Common myeloid progenitor, CD34-positive (primary cell): ENCODE measurements around the gene RPL19.

Experiments
- CTCF ChIA-PET: fragments of 350-600 bp; sonication (Branson Sonifier 250); formaldehyde crosslinking; loops from one replicate; lab custom pipeline; 2021; ENCODE audit warnings: antibody characterized with exemption; lab: Charles Lee
- POLR2A ChIA-PET: fragments of 350-600 bp; sonication (Branson Sonifier 250); formaldehyde crosslinking; loops from one replicate; lab custom pipeline; 2021; ENCODE audit warnings: antibody characterized with exemption; lab: Charles Lee
- DNase-seq, 3 donors: peaks; one replicate each; pipeline versions ENCODE4 v3.0.0 to v3.0.0-alpha.2; 2013
- H3K27ac ChIP-seq, 2 experiments: 1 replicate in 1 of 2; 2 replicates in 1 of 2; pipeline ENCODE4 v1.7.0; 2013; ENCODE audit warnings: inconsistent platforms in 2 of 2, low read length in 2 of 2, mild to moderate bottlenecking in 2 of 2, low read depth in 1 of 2, moderate library complexity in 1 of 2; ENCODE audit not compliant: severe bottlenecking in 2 of 2, insufficient read depth in 1 of 2, poor library complexity in 1 of 2
- H3K27me3 ChIP-seq, 5 experiments: replicated peaks in 2 of 5; 1 replicate in 3 of 5; 2 replicates in 2 of 5; pipeline versions ENCODE4 v1.6.1 to v1.7.0; 2013; ENCODE audit warnings: low read length in 4 of 5, mild to moderate bottlenecking in 2 of 5, moderate library complexity in 2 of 5, inconsistent platforms in 1 of 5; ENCODE audit not compliant: insufficient read depth in 5 of 5, control insufficient read depth in 4 of 5
- H3K36me3 ChIP-seq, 4 experiments: 1 replicate in 2 of 4; 2 replicates in 2 of 4; pipeline versions ENCODE4 v1.6.1 to v1.7.0; 2013; ENCODE audit warnings: low read length in 3 of 4, control low read depth in 1 of 4, mild to moderate bottlenecking in 1 of 4; ENCODE audit not compliant: control insufficient read depth in 4 of 4, insufficient read depth in 4 of 4
- H3K4me1 ChIP-seq, 4 experiments: 1 replicate in 3 of 4; 2 replicates in 1 of 4; pipeline versions ENCODE4 v1.6.1 to v1.7.1; 2013; ENCODE audit warnings: low read length in 3 of 4, mild to moderate bottlenecking in 3 of 4, control low read depth in 1 of 4, inconsistent platforms in 1 of 4, moderate library complexity in 1 of 4; ENCODE audit not compliant: control insufficient read depth in 4 of 4, insufficient read depth in 4 of 4; ENCODE audit errors: control extremely low read depth in 1 of 4
- H3K4me3 ChIP-seq, 7 experiments: 1 replicate in 4 of 7; 2 replicates in 3 of 7; pipeline versions ENCODE4 v1.5.1 to v1.7.0; 2013; ENCODE audit warnings: mild to moderate bottlenecking in 7 of 7, low read length in 6 of 7, moderate library complexity in 6 of 7, inconsistent platforms in 2 of 7, low read depth in 2 of 7, control low read depth in 1 of 7; ENCODE audit not compliant: insufficient read depth in 4 of 7, control insufficient read depth in 1 of 7; ENCODE audit errors: extremely low read depth in 1 of 7
- H3K9me3 ChIP-seq, 5 experiments: 1 replicate in 4 of 5; 2 replicates in 1 of 5; pipeline versions ENCODE4 v1.6.1 to v1.7.1; 2013; ENCODE audit warnings: low read length in 4 of 5, mild to moderate bottlenecking in 2 of 5, inconsistent platforms in 1 of 5, low read depth in 1 of 5, moderate library complexity in 1 of 5; ENCODE audit not compliant: control insufficient read depth in 4 of 5, insufficient read depth in 2 of 5; ENCODE audit errors: control extremely low read depth in 1 of 5
- WGBS: methylation state at CpG from one replicate; pipeline ENCODE4 v1.1.5; 2013; ENCODE audit not compliant: insufficient coverage; 5-methylcytosine and 5-hydroxymethylcytosine counted together

RPL19 gene

DNA sequence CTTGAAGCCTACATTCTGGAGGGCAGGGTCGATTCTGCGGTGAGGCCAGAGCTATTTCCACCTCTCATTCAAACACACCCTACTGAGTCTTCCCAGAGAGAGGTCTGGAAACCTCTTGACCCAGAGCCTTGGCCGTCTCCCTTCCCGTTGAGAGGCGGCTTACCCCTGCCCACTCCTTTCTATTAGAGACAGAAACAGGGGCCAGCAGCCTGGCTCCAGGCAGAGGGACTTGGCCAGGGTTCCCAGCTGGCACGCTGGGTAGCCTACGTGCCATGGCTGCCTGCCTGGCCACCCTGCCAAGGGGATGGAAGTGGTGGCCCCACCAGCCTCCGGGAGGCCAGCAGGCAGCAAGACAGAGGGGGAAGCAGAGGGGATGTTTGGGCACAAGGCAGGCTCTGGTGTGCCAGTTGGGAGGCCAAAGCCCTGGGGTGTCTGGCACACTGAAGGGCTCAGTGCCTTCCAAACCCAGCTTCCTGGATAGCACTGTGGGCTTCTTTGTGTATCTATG is 19.6 kb downstream of the RPL19 start:
- ChIA-PET POLR2A (no interaction called here), CTCF (interaction anchor here (1.0 to 2.7 kb wide), 4 partner anchors 12 to 18 kb away, joined by 3 to 16 read pairs (median 6); no protein-coding TSS in a partner anchor)
- H3K9me3 ChIP-seq: no peaks in the 10 kb centered on the region
- H3K4me3 ChIP-seq: no peak overlapping the region
- H3K4me1 ChIP-seq: peaks cover 0 to 7% (median 4%) of the 10 kb centered on the region in 4 experiments
- WGBS: 90% methylated on average over 8 of the region's 8 CpGs
- H3K36me3 ChIP-seq: no peaks in the 10 kb centered on the region
- DNase-seq: no peak
- peaks cover 0 to 57% (median 29%) of the 10 kb centered on the region in 5 experiments for H3K27me3 ChIP-seq
- no peak overlapping the region for H3K27ac ChIP-seq

DNA sequence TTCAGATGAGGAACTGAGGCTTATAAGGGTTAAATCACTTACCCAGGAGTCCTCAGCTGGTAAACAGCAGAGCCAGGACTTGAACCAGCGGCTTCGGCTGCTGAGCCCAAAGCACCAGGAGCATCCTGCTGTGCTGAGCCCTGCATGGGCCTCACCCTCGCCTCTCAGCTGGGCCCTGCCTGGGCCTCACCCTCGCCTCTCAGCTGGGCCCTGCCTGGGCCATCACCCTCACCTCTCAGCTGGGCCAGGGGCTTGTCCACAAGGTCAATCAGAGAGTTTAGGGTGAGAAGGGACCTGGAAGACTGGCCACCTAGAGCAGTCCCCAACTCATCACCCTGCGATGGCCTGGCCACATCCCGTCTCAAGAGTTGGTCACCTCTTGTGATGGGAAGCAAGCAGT is 21.5 kb downstream of the RPL19 start:
- H3K36me3 ChIP-seq: no peaks in the 10 kb centered on the region
- WGBS: 92% methylated on average over 6 of the region's 6 CpGs
- peaks cover 0 to 24% (median 18%) of the 10 kb centered on the region in 4 experiments for H3K4me1 ChIP-seq
- no peak overlapping the region for H3K27ac ChIP-seq
- CTCF ChIA-PET: interaction anchor here (0.8 to 3.0 kb wide), 5 partner anchors 10 to 23 kb away, joined by 3 to 16 read pairs (median 6); no protein-coding TSS in a partner anchor
- POLR2A ChIA-PET: no interaction called here
- DNase-seq: no peak
- H3K27me3 ChIP-seq: peaks cover 0 to 74% (median 39%) of the 10 kb centered on the region in 5 experiments
- H3K4me3 ChIP-seq: no peak overlapping the region
- no peaks in the 10 kb centered on the region for H3K9me3 ChIP-seq

DNA sequence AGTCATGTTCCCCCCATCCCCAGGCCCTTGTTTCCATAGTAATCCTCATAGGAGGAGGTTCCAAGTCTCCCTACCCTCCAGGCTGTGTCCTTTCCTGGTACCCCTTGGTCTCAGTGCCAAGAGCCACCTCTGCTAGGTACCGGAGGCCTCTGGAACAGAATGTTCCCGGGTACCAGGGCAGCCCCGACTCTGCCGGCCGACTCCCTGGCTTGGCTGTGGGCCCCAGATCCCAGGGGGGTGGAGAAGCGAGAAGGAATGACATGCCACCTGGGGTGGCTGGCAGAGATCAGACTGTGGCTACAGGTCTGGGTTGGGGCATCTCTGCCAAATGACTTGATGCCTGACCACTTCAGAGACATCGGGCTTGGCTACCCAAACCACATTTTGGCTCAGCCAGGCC is 22.1 kb downstream of the RPL19 start:
- WGBS: 96% methylated on average over 7 of the region's 7 CpGs
- Histone ChIP-seq H3K9me3 (no peaks in the 10 kb centered on the region), H3K36me3 (no peaks in the 10 kb centered on the region), H3K27me3 (peaks cover 0 to 74% (median 39%) of the 10 kb centered on the region in 5 experiments), H3K4me3 (no peak overlapping the region), H3K27ac (no peak overlapping the region), H3K4me1 (peaks cover 0 to 24% (median 18%) of the 10 kb centered on the region in 4 experiments)
- DNase-seq: no peak
- ChIA-PET CTCF (interaction anchor here (0.8 to 3.0 kb wide), 6 partner anchors 9 to 239 kb away, joined by 3 to 16 read pairs (median 6); no protein-coding TSS in a partner anchor), POLR2A (no interaction called here)

GRCh38 chr17:39222866-39223834 is 23.1 kb downstream of the RPL19 start:
- no peak overlapping the region for H3K27ac ChIP-seq
- H3K4me1 ChIP-seq: peaks cover 0 to 22% (median 17%) of the 10 kb centered on the region in 4 experiments
- no peak for DNase-seq
- ChIA-PET CTCF (interaction anchor here (0.7 to 3.0 kb wide), 9 partner anchors 9 to 240 kb away, joined by 3 to 14 read pairs (median 6); no protein-coding TSS in a partner anchor), POLR2A (interaction anchor here (0.9 kb wide), 1 partner anchor 11 kb away, joined by 3 read pairs; no protein-coding TSS in a partner anchor)
- WGBS: 85% methylated on average over 6 of the region's 9 CpGs
- no peaks in the 10 kb centered on the region for H3K36me3 ChIP-seq
- peaks cover 0 to 73% (median 43%) of the 10 kb centered on the region in 5 experiments for H3K27me3 ChIP-seq
- H3K9me3 ChIP-seq: no peaks in the 10 kb centered on the region
- H3K4me3 ChIP-seq: no peak overlapping the region

GRCh38 chr17:39223907-39224777 is 24.1 kb downstream of the RPL19 start:
- Histone ChIP-seq H3K9me3 (no peaks in the 10 kb centered on the region), H3K27ac (no peak overlapping the region), H3K36me3 (no peaks in the 10 kb centered on the region), H3K27me3 (peaks cover 0 to 64% (median 38%) of the 10 kb centered on the region in 5 experiments), H3K4me1 (peaks cover 0 to 22% (median 16%) of the 10 kb centered on the region in 4 experiments), H3K4me3 (peak overlapping the region in 3 of 7 experiments; percentile 31 to 54 (median 45))
- ChIA-PET POLR2A (interaction anchor here (0.9 kb wide), 1 partner anchor 12 kb away, joined by 3 read pairs; no protein-coding TSS in a partner anchor), CTCF (interaction anchor here (0.7 to 3.0 kb wide), 9 partner anchors 8 to 241 kb away, joined by 3 to 14 read pairs (median 6); no protein-coding TSS in a partner anchor)
- DNase-seq: peak in 1 of 3 donors; percentile 19
- WGBS: 44% methylated on average over 29 of the region's 33 CpGs

DNA sequence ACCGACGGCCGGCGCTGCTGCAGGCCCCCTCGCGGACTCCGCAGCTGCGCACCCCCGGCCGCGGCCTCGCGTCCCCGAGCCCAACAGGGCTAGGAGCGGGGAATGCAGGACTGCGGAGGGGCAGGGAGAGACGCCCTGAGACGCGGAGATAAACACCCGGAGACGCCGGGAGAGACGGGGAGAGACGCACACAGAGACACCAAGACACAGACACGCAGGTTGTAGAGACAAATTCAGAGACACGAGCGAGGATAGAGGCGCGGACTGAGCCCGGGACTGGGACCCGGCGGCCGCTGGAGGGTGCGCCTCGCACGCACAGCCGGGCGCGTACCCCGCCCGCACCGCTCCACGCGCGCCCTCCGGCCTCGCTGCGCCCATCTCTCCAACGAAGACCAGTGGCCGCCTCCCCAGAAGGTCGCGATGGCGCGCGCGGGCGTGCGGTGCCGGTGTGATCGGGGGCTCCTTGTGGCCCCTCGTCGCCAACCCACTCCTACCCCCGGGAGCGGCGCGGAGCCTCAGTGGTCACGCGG is 24.8 kb downstream of the RPL19 start:
- Histone ChIP-seq H3K4me1 (peaks cover 0 to 22% (median 18%) of the 10 kb centered on the region in 4 experiments), H3K27ac (no peak overlapping the region), H3K36me3 (no peaks in the 10 kb centered on the region), H3K27me3 (peaks cover 0 to 60% (median 33%) of the 10 kb centered on the region in 5 experiments), H3K4me3 (peak overlapping the region in 3 of 7 experiments; percentile 45 to 54 (median 49)), H3K9me3 (no peaks in the 10 kb centered on the region)
- ChIA-PET CTCF (no interaction called here), POLR2A (no interaction called here)
- peak in 1 of 3 donors; percentile 26 for DNase-seq
- WGBS: 1% methylated on average over 64 of the region's 68 CpGs
